ENCODE data around the gene CREB1. TPM values are rescaled to one million over a fixed set of nuclear protein-coding genes. Genes with fewer than 3 reads are reported as not detected.

Gene CREB1
- total RNA-seq, 1 experiment from 2014 or later = 43.5 TPM

GRCh38 chr2:207606829-207607228 lies 77.1 kb downstream of the CREB1 start:
- H3K4me2 ChIP-seq (ENCODE audit: low read length) = no peak overlapping the region
- H3K27me3 ChIP-seq (ENCODE audit: low read length) = no peaks in the 10 kb centered on the region
- no peak overlapping the region for H2AFZ ChIP-seq (ENCODE audit: low read length)
- no peaks in the 10 kb centered on the region for H3K9me2 ChIP-seq (replicated peaks; ENCODE audit: low read length)
- ChIA-PET CTCF (no interaction called here), POLR2A (ENCODE audit: unreplicated experiment) (no interaction called here)
- no peaks in the 10 kb centered on the region for H3K9me3 ChIP-seq (ENCODE audit: low read length)
- intact Hi-C loops (cut with micrococcal nuclease) = no loop called here
- no peak overlapping the region for H3K27ac ChIP-seq (ENCODE audit: low read length)
- H3K36me3 ChIP-seq (ENCODE audit: low read depth, low read length) = 0 out of 2 replicates have a peak, but pooled peaks cover 3% of the 10 kb centered on the region
- H3K4me3 ChIP-seq (ENCODE audit: low read length) = no peak overlapping the region
- ATAC-seq (peak; percentile 43; the same call in 1 of the 2 replicates), DNase-seq (peak; percentile 30)
- H3K79me2 ChIP-seq (ENCODE audit: low read length) = no peaks in the 10 kb centered on the region
- H3F3A ChIP-seq (ENCODE audit: low read length, unreplicated experiment) = no peaks in the 10 kb centered on the region
- H3K4me1 ChIP-seq (ENCODE audit: insufficient read depth, low read length) = peaks cover 4% of the 10 kb centered on the region; the same call in 1 of the 2 replicates
- BruUV-seq (replicated peaks) = no TSS peak
- no peak for TF ChIP-seq EZH2phosphoT487 (IDR thresholded peaks at IDR 0.05; ENCODE audit: borderline replicate concordance, low read length)
- no peak for TF ChIP-seq CTCF (conservative IDR thresholded peaks at IDR 0.05; ENCODE audit: low read depth, low read length)
- TF ChIP-seq EZH2 (IDR thresholded peaks at IDR 0.05; ENCODE audit: low read length, unreplicated experiment) = no peak
- no peak overlapping the region for H3K9ac ChIP-seq (ENCODE audit: low read length)
- no peaks in the 10 kb centered on the region for H4K20me1 ChIP-seq (ENCODE audit: low read length)

DNA sequence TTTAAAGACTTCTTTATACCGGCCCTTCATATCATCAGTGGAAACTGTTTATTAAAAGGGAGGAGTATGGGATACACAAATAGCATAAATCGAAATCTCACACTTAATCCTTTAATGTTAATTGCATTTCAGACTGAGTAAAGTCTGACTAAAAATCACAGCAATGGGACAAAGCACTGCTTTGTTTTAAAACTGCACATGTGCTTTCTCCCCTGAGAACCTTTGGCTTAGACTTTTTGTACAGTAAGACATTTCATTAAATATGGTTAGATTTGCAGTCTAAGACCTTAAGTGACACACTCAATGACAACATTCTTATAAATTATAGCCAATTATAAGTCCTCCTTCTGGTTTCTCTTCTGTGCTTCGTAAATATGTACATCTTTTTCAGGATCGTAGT lies 83.0 kb downstream of the CREB1 start:
- ATAC-seq (no peak), DNase-seq (no peak)
- ChIA-PET POLR2A (ENCODE audit: unreplicated experiment) (no interaction called here), CTCF (no interaction called here)
- peaks cover 4% of the 10 kb centered on the region for H3F3A ChIP-seq (ENCODE audit: low read length, unreplicated experiment)
- no peak overlapping the region for H3K9ac ChIP-seq (ENCODE audit: low read length)
- no peak overlapping the region for H3K4me2 ChIP-seq (ENCODE audit: low read length)
- no peaks in the 10 kb centered on the region for H3K9me3 ChIP-seq (ENCODE audit: low read length)
- no peak for TF ChIP-seq CTCF (conservative IDR thresholded peaks at IDR 0.05; ENCODE audit: low read depth, low read length)
- TF ChIP-seq EZH2phosphoT487 (IDR thresholded peaks at IDR 0.05; ENCODE audit: borderline replicate concordance, low read length) = no peak
- no peak for TF ChIP-seq EZH2 (IDR thresholded peaks at IDR 0.05; ENCODE audit: low read length, unreplicated experiment)
- H3K27me3 ChIP-seq (ENCODE audit: low read length) = no peaks in the 10 kb centered on the region
- no peaks in the 10 kb centered on the region for H3K9me2 ChIP-seq (replicated peaks; ENCODE audit: low read length)
- no peak overlapping the region for H3K4me3 ChIP-seq (ENCODE audit: low read length)
- BruUV-seq (replicated peaks) = no TSS peak
- no peak overlapping the region for H3K27ac ChIP-seq (ENCODE audit: low read length)
- H3K36me3 ChIP-seq (ENCODE audit: low read depth, low read length) = peaks cover 8% of the 10 kb centered on the region
- intact Hi-C loops (cut with micrococcal nuclease) = no loop called here
- no peaks in the 10 kb centered on the region for H4K20me1 ChIP-seq (ENCODE audit: low read length)
- H3K4me1 ChIP-seq (ENCODE audit: insufficient read depth, low read length) = peaks cover 20% of the 10 kb centered on the region
- H3K79me2 ChIP-seq (ENCODE audit: low read length) = no peaks in the 10 kb centered on the region
- no peak overlapping the region for H2AFZ ChIP-seq (ENCODE audit: low read length)

DNA sequence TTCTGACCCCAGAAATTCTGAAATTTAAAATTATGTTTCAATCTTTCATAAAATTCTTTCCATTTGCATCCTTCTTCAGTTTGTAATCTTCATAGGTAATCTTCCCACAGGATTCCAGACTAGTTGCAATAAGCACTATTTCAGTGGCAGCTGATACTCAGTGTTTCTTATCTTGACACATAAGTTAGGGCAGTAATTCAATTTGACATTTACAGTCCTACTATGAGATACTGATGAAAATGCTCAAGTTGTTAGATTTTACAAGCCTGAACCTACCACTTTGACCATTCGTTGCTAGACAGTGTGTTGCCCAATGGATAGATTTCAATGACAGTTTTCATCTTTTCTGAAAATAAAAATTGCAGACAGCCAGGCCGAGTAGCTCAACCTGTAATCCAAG lies 85.1 kb downstream of the CREB1 start:
- H4K20me1 ChIP-seq (ENCODE audit: low read length) = no peaks in the 10 kb centered on the region
- H3K4me1 ChIP-seq (ENCODE audit: insufficient read depth, low read length) = peaks cover 28% of the 10 kb centered on the region
- no peak overlapping the region for H2AFZ ChIP-seq (ENCODE audit: low read length)
- no peak overlapping the region for H3K4me2 ChIP-seq (ENCODE audit: low read length)
- ATAC-seq = no peak
- POLR2A ChIA-PET (ENCODE audit: unreplicated experiment) = no interaction called here
- TF ChIP-seq CTCF (conservative IDR thresholded peaks at IDR 0.05; ENCODE audit: low read depth, low read length) = no peak
- TF ChIP-seq EZH2 (IDR thresholded peaks at IDR 0.05; ENCODE audit: low read length, unreplicated experiment) = no peak
- no peak for TF ChIP-seq EZH2phosphoT487 (IDR thresholded peaks at IDR 0.05; ENCODE audit: borderline replicate concordance, low read length)
- H3K4me3 ChIP-seq (ENCODE audit: low read length) = no peak overlapping the region
- H3K9me2 ChIP-seq (replicated peaks; ENCODE audit: low read length) = no peaks in the 10 kb centered on the region
- no peak for DNase-seq
- peaks cover 11% of the 10 kb centered on the region for H3K36me3 ChIP-seq (ENCODE audit: low read depth, low read length)
- H3F3A ChIP-seq (ENCODE audit: low read length, unreplicated experiment) = peaks cover 4% of the 10 kb centered on the region
- intact Hi-C loops (cut with micrococcal nuclease) = loop anchor here (5.0 kb wide), 1 partner anchor 103 kb away; no protein-coding TSS in a partner anchor
- H3K27ac ChIP-seq (ENCODE audit: low read length) = no peak overlapping the region
- no peaks in the 10 kb centered on the region for H3K9me3 ChIP-seq (ENCODE audit: low read length)
- BruUV-seq (replicated peaks) = no TSS peak
- H3K27me3 ChIP-seq (ENCODE audit: low read length) = no peaks in the 10 kb centered on the region
- no peak overlapping the region for H3K9ac ChIP-seq (ENCODE audit: low read length)
- CTCF ChIA-PET = no interaction called here
- 0 out of 2 replicates have a peak, but pooled peaks cover 3% of the 10 kb centered on the region for H3K79me2 ChIP-seq (ENCODE audit: low read length)

Data from PC-3 (cell line).